Erythroblast (primary cell): ENCODE results near the gene ZBTB34.

Source experiments
- GATA1 ChIP-seq: IDR thresholded peaks from 2 replicates; pipeline ENCODE4 v1.6.1; 2011; ENCODE audit warnings: low read depth, mild to moderate bottlenecking, control low read depth, low read length, moderate library complexity
- POLR2A ChIP-seq: IDR thresholded peaks from 2 replicates; pipeline ENCODE4 v1.6.1; 2011; ENCODE audit warnings: mild to moderate bottlenecking, low read length

- TF ChIP-seq POLR2A (no peak), GATA1 (no peak)
Measured at GRCh38 chr9:126818482-126818881, 42.0 kb upstream of the ZBTB34 start.
